ENCODE measurements around the gene ITGA7.

The ITGA7 gene

DNA sequence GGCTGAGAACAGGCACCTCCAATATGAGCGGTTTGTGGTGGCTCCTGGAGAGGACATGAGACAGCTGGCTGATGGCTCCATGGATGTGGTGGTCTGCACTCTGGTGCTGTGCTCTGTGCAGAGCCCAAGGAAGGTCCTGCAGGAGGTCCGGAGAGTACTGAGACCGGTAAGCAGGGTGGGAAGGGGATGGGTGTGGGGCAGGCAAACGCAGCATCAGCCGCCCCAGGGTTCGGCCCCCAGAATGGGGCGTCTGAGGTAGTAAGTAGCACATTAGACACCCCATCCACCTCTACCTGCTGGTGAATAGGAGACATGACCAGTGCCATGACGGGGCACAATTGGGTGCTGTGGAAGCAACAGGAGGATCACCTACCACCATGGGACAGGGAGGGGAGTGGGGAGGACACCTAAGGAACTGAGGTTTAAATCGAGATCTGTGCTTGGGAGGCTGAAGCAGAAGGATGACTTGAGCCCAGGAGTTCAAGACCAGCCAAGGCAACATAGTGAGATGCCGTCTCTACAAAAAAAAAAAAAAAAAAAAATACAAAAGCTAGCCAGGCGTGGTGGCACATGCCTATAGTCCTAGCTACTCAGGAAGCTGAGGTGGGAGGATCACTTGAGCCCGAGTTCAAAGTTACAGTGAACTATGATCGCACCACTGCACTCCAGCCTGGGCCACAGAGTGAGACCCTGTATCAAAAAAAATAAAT lies 25.5 kb downstream of the ITGA7 start:
- TF ChIP-seq NFIC (IDR thresholded peaks at IDR 0.05), result no peak
- TF ChIP-seq, protein P1, sequence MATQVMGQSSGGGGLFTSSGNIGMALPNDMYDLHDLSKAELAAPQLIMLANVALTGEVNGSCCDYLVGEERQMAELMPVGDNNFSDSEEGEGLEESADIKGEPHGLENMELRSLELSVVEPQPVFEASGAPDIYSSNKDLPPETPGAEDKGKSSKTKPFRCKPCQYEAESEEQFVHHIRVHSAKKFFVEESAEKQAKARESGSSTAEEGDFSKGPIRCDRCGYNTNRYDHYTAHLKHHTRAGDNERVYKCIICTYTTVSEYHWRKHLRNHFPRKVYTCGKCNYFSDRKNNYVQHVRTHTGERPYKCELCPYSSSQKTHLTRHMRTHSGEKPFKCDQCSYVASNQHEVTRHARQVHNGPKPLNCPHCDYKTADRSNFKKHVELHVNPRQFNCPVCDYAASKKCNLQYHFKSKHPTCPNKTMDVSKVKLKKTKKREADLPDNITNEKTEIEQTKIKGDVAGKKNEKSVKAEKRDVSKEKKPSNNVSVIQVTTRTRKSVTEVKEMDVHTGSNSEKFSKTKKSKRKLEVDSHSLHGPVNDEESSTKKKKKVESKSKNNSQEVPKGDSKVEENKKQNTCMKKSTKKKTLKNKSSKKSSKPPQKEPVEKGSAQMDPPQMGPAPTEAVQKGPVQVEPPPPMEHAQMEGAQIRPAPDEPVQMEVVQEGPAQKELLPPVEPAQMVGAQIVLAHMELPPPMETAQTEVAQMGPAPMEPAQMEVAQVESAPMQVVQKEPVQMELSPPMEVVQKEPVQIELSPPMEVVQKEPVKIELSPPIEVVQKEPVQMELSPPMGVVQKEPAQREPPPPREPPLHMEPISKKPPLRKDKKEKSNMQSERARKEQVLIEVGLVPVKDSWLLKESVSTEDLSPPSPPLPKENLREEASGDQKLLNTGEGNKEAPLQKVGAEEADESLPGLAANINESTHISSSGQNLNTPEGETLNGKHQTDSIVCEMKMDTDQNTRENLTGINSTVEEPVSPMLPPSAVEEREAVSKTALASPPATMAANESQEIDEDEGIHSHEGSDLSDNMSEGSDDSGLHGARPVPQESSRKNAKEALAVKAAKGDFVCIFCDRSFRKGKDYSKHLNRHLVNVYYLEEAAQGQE (IDR thresholded peaks at IDR 0.05; ENCODE audit: low read depth), result no peak

GRCh38 chr12:55681142-55682077 lies 26.3 kb downstream of the ITGA7 start:
- TF ChIP-seq EP300 (IDR thresholded peaks at IDR 0.05; ENCODE audit: borderline replicate concordance) (peak; percentile 38; the same call in 1 of the 2 replicates), EGR1 (IDR thresholded peaks at IDR 0.05) (peak; percentile 97), FOXM1 (IDR thresholded peaks at IDR 0.05; ENCODE audit: borderline replicate concordance, low read depth) (peak; percentile 53; the same call in 1 of the 2 replicates), NFIC (IDR thresholded peaks at IDR 0.05) (peak; percentile 62; the same call in 1 of the 2 replicates), TAF1 (IDR thresholded peaks at IDR 0.05; ENCODE audit: low read depth) (peak; percentile 55; the same call in 1 of the 2 replicates), MAX (IDR thresholded peaks at IDR 0.05) (no peak; the same call in 1 of the 2 replicates), RAD21 (IDR thresholded peaks at IDR 0.05; ENCODE audit: low read depth) (peak; percentile 54), CEBPB (IDR thresholded peaks at IDR 0.05) (0 out of 2 replicates have a peak, but pooled peaks have one; percentile 24), TCF12 (IDR thresholded peaks at IDR 0.05; ENCODE audit: low read depth) (peak; percentile 70; the same call in 1 of the 2 replicates), CREB1 (IDR thresholded peaks at IDR 0.05; ENCODE audit: low read depth) (no peak), YY1 (IDR thresholded peaks at IDR 0.05; ENCODE audit: low read depth) (peak; percentile 27; the same call in 1 of the 2 replicates), TEAD4 (IDR thresholded peaks at IDR 0.05) (peak; percentile 91), ZBTB7A (IDR thresholded peaks at IDR 0.05; ENCODE audit: low read depth) (peak; percentile 91)
- TF ChIP-seq, protein P1 (IDR thresholded peaks at IDR 0.05; ENCODE audit: low read depth), result no peak
- TF ChIP-seq, protein P2, sequence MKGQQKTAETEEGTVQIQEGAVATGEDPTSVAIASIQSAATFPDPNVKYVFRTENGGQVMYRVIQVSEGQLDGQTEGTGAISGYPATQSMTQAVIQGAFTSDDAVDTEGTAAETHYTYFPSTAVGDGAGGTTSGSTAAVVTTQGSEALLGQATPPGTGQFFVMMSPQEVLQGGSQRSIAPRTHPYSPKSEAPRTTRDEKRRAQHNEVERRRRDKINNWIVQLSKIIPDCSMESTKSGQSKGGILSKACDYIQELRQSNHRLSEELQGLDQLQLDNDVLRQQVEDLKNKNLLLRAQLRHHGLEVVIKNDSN (IDR thresholded peaks at IDR 0.05), result no peak

DNA sequence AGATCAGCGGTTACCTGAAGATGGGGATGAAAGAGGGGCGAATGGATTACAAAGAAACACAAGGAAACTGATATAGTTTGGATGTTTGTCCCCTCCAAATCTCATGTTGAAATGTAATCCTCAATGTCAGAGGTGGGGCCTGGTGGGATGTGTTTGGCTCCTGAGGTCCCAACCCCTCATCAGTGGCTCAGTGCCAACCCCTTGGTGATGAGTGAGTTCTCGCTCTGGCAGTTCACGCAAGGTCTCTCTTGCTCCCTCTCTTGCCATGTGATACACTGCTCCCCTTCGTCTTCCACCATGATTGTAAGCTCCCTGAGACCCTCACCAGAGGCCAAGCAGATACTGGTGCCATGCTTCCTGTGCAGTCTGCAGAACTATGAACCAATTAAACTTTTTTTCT lies 28.0 kb downstream of the ITGA7 start:
- no peak for TF ChIP-seq CREB1 (IDR thresholded peaks at IDR 0.05; ENCODE audit: low read depth)
- TF ChIP-seq RAD21 (IDR thresholded peaks at IDR 0.05; ENCODE audit: low read depth), result no peak
- no peak for TF ChIP-seq YY1 (IDR thresholded peaks at IDR 0.05; ENCODE audit: low read depth)
- no peak for TF ChIP-seq MAX (IDR thresholded peaks at IDR 0.05)
- TF ChIP-seq TAF1 (IDR thresholded peaks at IDR 0.05; ENCODE audit: low read depth), result no peak
- TF ChIP-seq TEAD4 (IDR thresholded peaks at IDR 0.05), result no peak
- TF ChIP-seq, protein P2 (IDR thresholded peaks at IDR 0.05), result no peak
- TF ChIP-seq TCF12 (IDR thresholded peaks at IDR 0.05; ENCODE audit: low read depth), result no peak
- TF ChIP-seq ZBTB7A (IDR thresholded peaks at IDR 0.05; ENCODE audit: low read depth), result no peak
- no peak for TF ChIP-seq EP300 (IDR thresholded peaks at IDR 0.05; ENCODE audit: borderline replicate concordance)
- TF ChIP-seq FOXM1 (IDR thresholded peaks at IDR 0.05; ENCODE audit: borderline replicate concordance, low read depth), result no peak
- TF ChIP-seq, protein P1 (IDR thresholded peaks at IDR 0.05; ENCODE audit: low read depth), result no peak
- TF ChIP-seq CEBPB (IDR thresholded peaks at IDR 0.05), result no peak
- TF ChIP-seq NFIC (IDR thresholded peaks at IDR 0.05), result no peak
- TF ChIP-seq EGR1 (IDR thresholded peaks at IDR 0.05), result no peak

Data from Ishikawa (cell line).